Measurements from ENCODE around the gene SCN1B.

GRCh38 chr19:35030257-35031071 lies at the start of gene SCN1B:
- TF ChIP-seq CTCF (conservative IDR thresholded peaks at IDR 0.05; ENCODE audit: low read length) = no peak
- TF ChIP-seq EZH2phosphoT487 (IDR thresholded peaks at IDR 0.05; ENCODE audit: borderline replicate concordance) = no peak
